Loucy (cell line): ENCODE measurements around the gene STK33.

Source experiments
- H2AFZ ChIP-seq: fragments of 200-600 bp; sonication (generic); 2 replicates; pipeline ENCODE4 v1.6.0; 2016; ENCODE audit warnings: antibody characterized with exemption, mild to moderate bottlenecking, low read length, moderate library complexity
- H3F3A ChIP-seq: fragments of 200-600 bp; 2 replicates; pipeline ENCODE4 v1.6.0; 2016; ENCODE audit warnings: antibody characterized with exemption, low read depth, mild to moderate bottlenecking
- H3K27me3 ChIP-seq: fragments of 200-600 bp; sonication (generic); 2 replicates; pipeline ENCODE4 v1.6.1; 2014; ENCODE audit warnings: low read length, mild to moderate bottlenecking; ENCODE audit not compliant: insufficient read depth, poor library complexity, severe bottlenecking
- H3K36me3 ChIP-seq: fragments of 200-600 bp; sonication (generic); 2 replicates; pipeline ENCODE4 v1.6.1; 2016; ENCODE audit warnings: low read length; ENCODE audit not compliant: insufficient read depth
- H3K4me1 ChIP-seq: fragments of 200-600 bp; sonication (generic); 2 replicates; pipeline ENCODE4 v1.5.1; 2014; ENCODE audit warnings: low read length, mild to moderate bottlenecking; ENCODE audit not compliant: insufficient read depth, poor library complexity, severe bottlenecking
- H3K4me2 ChIP-seq: fragments of 200-600 bp; sonication (generic); 2 replicates; pipeline ENCODE4 v1.6.0; 2014; ENCODE audit warnings: antibody characterized with exemption, low read length, low read depth, mild to moderate bottlenecking; ENCODE audit not compliant: poor library complexity, severe bottlenecking
- H3K4me3 ChIP-seq: fragments of 200-600 bp; sonication (generic); 2 replicates; pipeline ENCODE4 v1.5.1; 2014; ENCODE audit warnings: low read length, mild to moderate bottlenecking, mixed read lengths; ENCODE audit not compliant: poor library complexity, severe bottlenecking
- H3K79me2 ChIP-seq: fragments of 200-600 bp; sonication (generic); 2 replicates; pipeline ENCODE4 v1.6.1; 2014; ENCODE audit warnings: low read length; ENCODE audit not compliant: insufficient read depth
- H3K9ac ChIP-seq: fragments of 200-600 bp; sonication (generic); 2 replicates; pipeline ENCODE4 v1.6.0; 2014; ENCODE audit warnings: mild to moderate bottlenecking, low read depth, low read length, moderate library complexity; ENCODE audit not compliant: poor library complexity, severe bottlenecking
- H3K9me2 ChIP-seq: fragments of 200-600 bp; sonication (generic); replicated peaks from 2 replicates; pipeline ENCODE4 v1.6.1; 2016; ENCODE audit warnings: low read depth, low read length, mixed read lengths
- H3K9me3 ChIP-seq: fragments of 200-600 bp; sonication (generic); 2 replicates; pipeline ENCODE4 v1.6.1; 2014; ENCODE audit warnings: mild to moderate bottlenecking, antibody characterized with exemption, low read length, low read depth; ENCODE audit not compliant: insufficient read depth
- H4K20me1 ChIP-seq: fragments of 200-600 bp; sonication (generic); 2 replicates; pipeline ENCODE4 v1.6.0; 2014; ENCODE audit warnings: antibody characterized with exemption, low read length, mild to moderate bottlenecking; ENCODE audit not compliant: insufficient read depth, poor library complexity, severe bottlenecking
- EZH2phosphoT487 ChIP-seq: fragments of 200-600 bp; IDR thresholded peaks from 2 replicates; pipeline ENCODE4 v1.6.1; 2018; ENCODE audit warnings: antibody characterized with exemption, mild to moderate bottlenecking, moderate library complexity, borderline replicate concordance
- TF ChIP-seq, protein P1 (sequence below): fragments of 200-600 bp; sonication (generic); conservative IDR thresholded peaks from 2 replicates; pipeline ENCODE4 v1.5.1; 2014; ENCODE audit warnings: mild to moderate bottlenecking, antibody characterized with exemption, low read length

The STK33 gene

DNA sequence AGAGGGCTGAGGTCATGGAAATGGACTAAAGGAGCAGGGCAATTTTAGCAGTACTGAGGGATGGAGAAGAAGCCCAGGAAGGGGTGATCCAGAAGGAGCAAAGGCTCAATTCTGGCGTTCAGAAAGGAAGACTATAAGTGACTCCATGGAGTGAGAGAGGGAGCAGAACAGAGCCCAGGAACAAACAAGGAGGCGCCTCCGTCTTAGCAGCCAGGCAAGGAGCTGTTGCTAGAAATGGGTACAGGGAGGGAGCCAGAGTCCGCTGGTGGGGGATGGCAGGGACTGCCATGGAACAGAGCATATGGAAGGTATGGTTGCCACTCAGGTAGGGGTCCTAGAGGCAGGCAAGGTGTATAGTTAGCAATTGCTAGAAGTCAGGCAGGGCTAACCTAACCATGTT lies 20.5 kb upstream of the STK33 start:
- TF ChIP-seq EZH2phosphoT487: no peak
- TF ChIP-seq, protein P1, sequence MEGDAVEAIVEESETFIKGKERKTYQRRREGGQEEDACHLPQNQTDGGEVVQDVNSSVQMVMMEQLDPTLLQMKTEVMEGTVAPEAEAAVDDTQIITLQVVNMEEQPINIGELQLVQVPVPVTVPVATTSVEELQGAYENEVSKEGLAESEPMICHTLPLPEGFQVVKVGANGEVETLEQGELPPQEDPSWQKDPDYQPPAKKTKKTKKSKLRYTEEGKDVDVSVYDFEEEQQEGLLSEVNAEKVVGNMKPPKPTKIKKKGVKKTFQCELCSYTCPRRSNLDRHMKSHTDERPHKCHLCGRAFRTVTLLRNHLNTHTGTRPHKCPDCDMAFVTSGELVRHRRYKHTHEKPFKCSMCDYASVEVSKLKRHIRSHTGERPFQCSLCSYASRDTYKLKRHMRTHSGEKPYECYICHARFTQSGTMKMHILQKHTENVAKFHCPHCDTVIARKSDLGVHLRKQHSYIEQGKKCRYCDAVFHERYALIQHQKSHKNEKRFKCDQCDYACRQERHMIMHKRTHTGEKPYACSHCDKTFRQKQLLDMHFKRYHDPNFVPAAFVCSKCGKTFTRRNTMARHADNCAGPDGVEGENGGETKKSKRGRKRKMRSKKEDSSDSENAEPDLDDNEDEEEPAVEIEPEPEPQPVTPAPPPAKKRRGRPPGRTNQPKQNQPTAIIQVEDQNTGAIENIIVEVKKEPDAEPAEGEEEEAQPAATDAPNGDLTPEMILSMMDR: no peak
- Histone ChIP-seq H3K27me3 (no peaks in the 10 kb centered on the region), H3K9ac (no peak overlapping the region), H3K9me3 (no peaks in the 10 kb centered on the region), H2AFZ (no peak overlapping the region), H3K36me3 (peaks cover 6% of the 10 kb centered on the region; the same call in 1 of the 2 replicates), H3K9me2 (no peaks in the 10 kb centered on the region), H3F3A (no peaks in the 10 kb centered on the region), H4K20me1 (no peaks in the 10 kb centered on the region), H3K4me1 (peaks cover 19% of the 10 kb centered on the region), H3K79me2 (no peaks in the 10 kb centered on the region), H3K4me3 (no peak overlapping the region), H3K4me2 (no peak overlapping the region)

- TF ChIP-seq EZH2phosphoT487: no peak
- TF ChIP-seq, protein P1: no peak
- Histone ChIP-seq H2AFZ (no peak overlapping the region), H3F3A (no peaks in the 10 kb centered on the region), H3K4me3 (no peak overlapping the region), H3K79me2 (no peaks in the 10 kb centered on the region), H3K4me1 (peaks cover 19% of the 10 kb centered on the region), H3K9me2 (no peaks in the 10 kb centered on the region), H4K20me1 (no peaks in the 10 kb centered on the region), H3K4me2 (no peak overlapping the region), H3K9me3 (no peaks in the 10 kb centered on the region), H3K36me3 (peaks cover 6% of the 10 kb centered on the region; the same call in 1 of the 2 replicates), H3K27me3 (no peaks in the 10 kb centered on the region), H3K9ac (no peak overlapping the region)
Measured at GRCh38 chr11:8613036-8613435, 19.0 kb upstream of the STK33 start.

DNA sequence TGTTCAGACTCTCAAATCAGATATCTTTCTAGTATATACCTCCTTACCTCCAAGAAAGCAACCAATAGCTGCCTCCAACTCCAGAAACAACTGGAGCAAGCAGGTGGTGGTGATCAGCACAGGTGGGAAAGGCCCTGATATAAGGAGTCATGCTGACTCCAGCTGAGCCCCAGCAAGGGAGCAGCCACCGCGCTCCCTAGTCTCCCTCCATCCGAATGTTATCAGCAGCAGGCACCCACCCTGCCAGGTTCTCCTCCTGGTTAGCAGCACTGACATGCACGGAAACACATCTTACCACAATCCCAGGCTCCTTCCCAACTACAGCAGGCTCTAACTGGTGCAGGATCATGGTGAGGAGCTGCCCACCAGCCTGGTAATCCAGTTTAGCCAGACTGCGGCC lies 18.5 kb upstream of the STK33 start:
- peaks cover 6% of the 10 kb centered on the region; the same call in 1 of the 2 replicates for H3K36me3 ChIP-seq
- no peak overlapping the region for H3K4me2 ChIP-seq
- H3K9me2 ChIP-seq: no peaks in the 10 kb centered on the region
- no peak overlapping the region for H3K4me3 ChIP-seq
- H2AFZ ChIP-seq: no peak overlapping the region
- no peak overlapping the region for H3K9ac ChIP-seq
- no peaks in the 10 kb centered on the region for H3K9me3 ChIP-seq
- H3K4me1 ChIP-seq: peaks cover 19% of the 10 kb centered on the region
- H3F3A ChIP-seq: no peaks in the 10 kb centered on the region
- H3K27me3 ChIP-seq: no peaks in the 10 kb centered on the region
- H4K20me1 ChIP-seq: no peaks in the 10 kb centered on the region
- H3K79me2 ChIP-seq: no peaks in the 10 kb centered on the region
- TF ChIP-seq EZH2phosphoT487: no peak
- TF ChIP-seq, protein P1: no peak
